IMR-90 (cell line): ENCODE data around the gene GPRC5B. TPM values are rescaled to one million over a fixed set of nuclear protein-coding genes. Genes with fewer than 3 reads are reported as not detected.

ENCODE experiments used
- ATAC-seq: fragments of 200-7000 bp; cut with Tn5 transposase; 2 replicates; pipeline ENCODE4 v1.9.1; 2020; ENCODE audit warnings: low read depth, mild to moderate bottlenecking, moderate library complexity
- BruUV-seq: library from RNA; stranded (reverse); fragments of 400-500 nt; replicated peaks from 2 replicates; lab custom pipeline; 2021; lab: Mats Ljungman, UMichigan
- CTCF ChIA-PET: fragments of 300-600 bp; formaldehyde crosslinking; extraction: SDS; loops from one replicate; lab custom pipeline; 2021; ENCODE audit warnings: antibody characterized with exemption; lab: Yijun Ruan, JAX
- POLR2A ChIA-PET: fragments of 300-600 bp; sonication (Branson Sonifier 250); formaldehyde crosslinking; loops from one replicate; lab custom pipeline; 2022; ENCODE audit warnings: antibody characterized with exemption; ENCODE audit not compliant: unreplicated experiment; lab: Charles Lee
- DNase-seq: peaks from one replicate; pipeline ENCODE4 v3.0.0; 2013
- H2AFZ ChIP-seq: replicated peaks from 2 replicates; pipeline ENCODE3; 2013; ENCODE audit warnings: low read length, mild to moderate bottlenecking; ENCODE audit not compliant: poor library complexity
- H2AK5ac ChIP-seq: 2 replicates; pipeline ENCODE4 v1.6.1; 2013; ENCODE audit warnings: low read depth, low read length, inconsistent platforms
- H2AK9ac ChIP-seq: replicated peaks from 2 replicates; pipeline ENCODE3; 2013; ENCODE audit warnings: mild to moderate bottlenecking, low read depth, low read length, moderate library complexity; ENCODE audit not compliant: poor library complexity
- H2BK120ac ChIP-seq: 2 replicates; pipeline ENCODE4 v1.6.1; 2013; ENCODE audit warnings: low read depth, low read length, inconsistent platforms
- H2BK15ac ChIP-seq: 3 replicates; pipeline ENCODE4 v1.6.1; 2013; ENCODE audit warnings: low read depth, low read length, inconsistent platforms
- H2BK20ac ChIP-seq: 2 replicates; pipeline ENCODE4 v1.6.1; 2013; ENCODE audit warnings: low read depth, mild to moderate bottlenecking, inconsistent platforms, low read length, moderate library complexity
- H2BK5ac ChIP-seq: 2 replicates; pipeline ENCODE4 v1.6.1; 2013; ENCODE audit warnings: mild to moderate bottlenecking, low read depth, low read length, inconsistent platforms; ENCODE audit not compliant: poor library complexity, severe bottlenecking
- H3K14ac ChIP-seq: replicated peaks from 2 replicates; pipeline ENCODE4 v1.6.1; 2013; ENCODE audit warnings: low read depth, low read length, inconsistent platforms
- H3K18ac ChIP-seq: 2 replicates; pipeline ENCODE4 v1.6.1; 2013; ENCODE audit warnings: low read depth, low read length, control low read depth
- H3K23ac ChIP-seq: 2 replicates; pipeline ENCODE4 v1.6.1; 2013; ENCODE audit warnings: low read depth, low read length, inconsistent platforms
- H3K27ac ChIP-seq: 2 replicates; pipeline ENCODE4 v1.5.1; 2013; ENCODE audit warnings: mild to moderate bottlenecking, control low read depth, low read length; ENCODE audit not compliant: insufficient read depth
- H3K27me3 ChIP-seq: 2 replicates; pipeline ENCODE4 v1.6.1; 2013; ENCODE audit warnings: low read length; ENCODE audit not compliant: control insufficient read depth, insufficient read depth
- H3K36me3 ChIP-seq: 2 replicates; pipeline ENCODE4 v1.6.1; 2013; ENCODE audit warnings: low read length, mixed read lengths; ENCODE audit not compliant: control insufficient read depth, insufficient read depth
- H3K4ac ChIP-seq: 2 replicates; pipeline ENCODE4 v1.6.1; 2013; ENCODE audit warnings: low read depth, low read length, inconsistent platforms
- H3K4me1 ChIP-seq: 2 replicates; pipeline ENCODE4 v1.6.1; 2013; ENCODE audit warnings: low read length, mixed read lengths; ENCODE audit not compliant: control insufficient read depth, insufficient read depth
- H3K4me2 ChIP-seq: 2 replicates; pipeline ENCODE4 v1.6.1; 2013; ENCODE audit warnings: low read depth, mild to moderate bottlenecking, control low read depth, low read length, moderate library complexity
- H3K4me3 ChIP-seq: 2 replicates; pipeline ENCODE4 v1.5.1; 2013; ENCODE audit warnings: low read depth, mild to moderate bottlenecking, control low read depth, low read length, moderate library complexity; ENCODE audit not compliant: insufficient read depth
- H3K56ac ChIP-seq: 2 replicates; pipeline ENCODE4 v1.6.1; 2013; ENCODE audit warnings: low read length, inconsistent platforms; ENCODE audit not compliant: insufficient read depth; ENCODE audit errors: extremely low read depth
- H3K79me1 ChIP-seq, 2 experiments: 2 replicates each; pipeline ENCODE4 v1.6.1; 2013; ENCODE audit warnings: low read length in 2 of 2, inconsistent platforms in 1 of 2, low read depth in 1 of 2
- H3K9ac ChIP-seq: 2 replicates; pipeline ENCODE4 v1.6.1; 2013; ENCODE audit warnings: low read depth, low read length, control low read depth
- H3K9me1 ChIP-seq: 2 replicates; pipeline ENCODE4 v1.6.1; 2013; ENCODE audit warnings: low read length, inconsistent platforms; ENCODE audit not compliant: insufficient read depth
- H3K9me3 ChIP-seq: 2 replicates; pipeline ENCODE4 v1.6.1; 2013; ENCODE audit warnings: low read length; ENCODE audit not compliant: control insufficient read depth, insufficient read depth
- H4K20me1 ChIP-seq: 2 replicates; pipeline ENCODE4 v1.6.1; 2013; ENCODE audit warnings: low read length, inconsistent platforms; ENCODE audit not compliant: insufficient read depth
- H4K5ac ChIP-seq: 2 replicates; pipeline ENCODE4 v1.6.1; 2013; ENCODE audit warnings: mild to moderate bottlenecking, low read depth, low read length, control low read depth
- H4K8ac ChIP-seq, 2 experiments: 2 replicates each; pipeline ENCODE4 v1.6.1; 2013; ENCODE audit warnings: low read depth in 2 of 2, low read length in 2 of 2, control low read depth in 1 of 2, inconsistent platforms in 1 of 2
- H4K91ac ChIP-seq: 2 replicates; pipeline ENCODE4 v1.6.1; 2013; ENCODE audit warnings: low read depth, low read length, inconsistent platforms; ENCODE audit not compliant: insufficient read depth
- BHLHE40 ChIP-seq: fragments of 150-350 bp; IDR thresholded peaks from 2 replicates; pipeline ENCODE4 v1.6.1; 2016; ENCODE audit warnings: mild to moderate bottlenecking, low read depth, low read length
- CHD1 ChIP-seq: IDR thresholded peaks from 2 replicates; pipeline ENCODE4 v1.6.1; 2012; ENCODE audit warnings: low read depth, low read length, improper control_type of control experiment
- CTCF ChIP-seq: conservative IDR thresholded peaks from 2 replicates; pipeline ENCODE4 v1.5.1; 2012; ENCODE audit warnings: mild to moderate bottlenecking, low read depth, low read length, improper control_type of control experiment
- ELK1 ChIP-seq: fragments of 150-350 bp; IDR thresholded peaks from 2 replicates; pipeline ENCODE4 v1.6.1; 2016; ENCODE audit warnings: low read depth, mild to moderate bottlenecking, low read length, moderate library complexity, borderline replicate concordance
- MAFK ChIP-seq: IDR thresholded peaks from 2 replicates; pipeline ENCODE4 v1.6.1; 2012; ENCODE audit warnings: low read depth, low read length, improper control_type of control experiment
- MAZ ChIP-seq: IDR thresholded peaks from 2 replicates; pipeline ENCODE4 v1.6.1; 2012; ENCODE audit warnings: low read depth, mild to moderate bottlenecking, low read length, improper control_type of control experiment, moderate library complexity, borderline replicate concordance
- MXI1 ChIP-seq: IDR thresholded peaks from 2 replicates; pipeline ENCODE4 v1.6.1; 2012; ENCODE audit warnings: low read depth, mild to moderate bottlenecking, low read length, moderate library complexity, borderline replicate concordance
- NFE2L2 ChIP-seq: fragments of 150-350 bp; IDR thresholded peaks from 2 replicates; pipeline ENCODE4 v1.6.1; 2016; ENCODE audit warnings: low read depth, mild to moderate bottlenecking, low read length
- RCOR1 ChIP-seq: IDR thresholded peaks from 2 replicates; pipeline ENCODE4 v1.6.1; 2012; ENCODE audit warnings: mild to moderate bottlenecking, low read length, improper control_type of control experiment; ENCODE audit not compliant: insufficient replicate concordance
- RFX5 ChIP-seq: IDR thresholded peaks from 2 replicates; pipeline ENCODE4 v1.8.0; 2012; ENCODE audit warnings: low read depth, mild to moderate bottlenecking, low read length, moderate library complexity
- USF2 ChIP-seq: fragments of 150-350 bp; IDR thresholded peaks from 2 replicates; pipeline ENCODE4 v1.6.1; 2017; ENCODE audit warnings: mild to moderate bottlenecking, antibody characterized with exemption, low read length, low read depth
- WGBS, 2 experiments: methylation state at CpG; one replicate each; pipeline versions ENCODE4 v1.1.5 to v1.1.7; 2013; ENCODE audit warnings: missing lambda C conversion rate in 2 of 2; ENCODE audit not compliant: insufficient read length in 1 of 2; ENCODE audit errors: extremely low coverage in 2 of 2; 5-methylcytosine and 5-hydroxymethylcytosine counted together
- dilution Hi-C: fragments of 300-500 bp; cut with HindIII; formaldehyde crosslinking; loops from one replicate; pipeline ENCODE4 v1.14.3; 2018; ENCODE audit warnings: low sequenced_read_pairs; ENCODE audit not compliant: unreplicated experiment
- in situ Hi-C: fragments of 300-500 bp; cut with MboI; formaldehyde crosslinking; loops from 3 replicates; pipeline ENCODE4 v1.14.3; 2019; ENCODE audit warnings: low sequenced_read_pairs, inconsistent platforms, mixed read lengths
- intact Hi-C: fragments of 100-400 bp; cut with micrococcal nuclease; formaldehyde crosslinking; loops from 2 replicates; pipeline ENCODE4 v1.10.0; 2022
- polyA plus RNA-seq, 3 experiments: library from polyadenylated mRNA; depleted of rRNA; stranded (reverse); fragments of >200 nt; gene quantifications; 2 replicates each; pipeline ENCODE4 v1.2.3, GENCODE V29; 2012; ENCODE audit warnings: low replicate concordance in 1 of 3
- total RNA-seq: library from RNA; depleted of rRNA; stranded (reverse); fragments of >200 nt; gene quantifications from 2 replicates; pipeline ENCODE4 v1.2.3, GENCODE V29; 2012

The GPRC5B gene
- total and polyA plus RNA-seq, 2 of the 4 experiments (the other 2 are of a cell fraction): 2.5 to 8.5 TPM

GRCh38 chr16:19894586-19894985, 9.9 kb upstream of the GPRC5B start:
- no peak overlapping the region for H2BK15ac ChIP-seq
- no peak overlapping the region for H3K56ac ChIP-seq
- no peak overlapping the region for H4K91ac ChIP-seq
- intact Hi-C loops (no loop called here), dilution Hi-C loops (loop anchor here (25.0 kb wide), 1 partner anchor 282 kb away; no protein-coding TSS in a partner anchor), in situ Hi-C loops (loop anchor here (25.0 kb wide), 1 partner anchor 782 kb away; the partner anchor contains the start of gene ITPRIPL2)
- H2AK9ac ChIP-seq: no peak overlapping the region
- no peaks in the 10 kb centered on the region for H3K9me1 ChIP-seq
- no peak overlapping the region for H2BK20ac ChIP-seq
- peaks cover 2% of the 10 kb centered on the region for H3K9me3 ChIP-seq
- WGBS, 2 experiments: 40% methylated on average over 2 of the region's 7 CpGs; no CpG with 5 or more reads in 1 of the 2 experiments
- H3K27ac ChIP-seq: no peak overlapping the region
- no peak overlapping the region for H3K9ac ChIP-seq
- H3K36me3 ChIP-seq: no peaks in the 10 kb centered on the region
- no peak overlapping the region for H3K23ac ChIP-seq
- H3K4me3 ChIP-seq: no peak overlapping the region
- ChIA-PET CTCF (no interaction called here), POLR2A (no interaction called here)
- no peaks in the 10 kb centered on the region for H3K79me1 ChIP-seq
- no peak overlapping the region for H3K18ac ChIP-seq
- DNase-seq (no peak), ATAC-seq (no peak)
- H3K4me1 ChIP-seq: no peaks in the 10 kb centered on the region
- no peak overlapping the region for H3K14ac ChIP-seq
- H2AFZ ChIP-seq: no peak overlapping the region
- no peak overlapping the region for H3K4ac ChIP-seq
- TF ChIP-seq NFE2L2 (no peak), RFX5 (no peak), MXI1 (no peak), ELK1 (no peak), MAFK (no peak), USF2 (no peak), CTCF (no peak), RCOR1 (no peak), MAZ (no peak), BHLHE40 (no peak), CHD1 (no peak)
- H4K8ac ChIP-seq: no peak overlapping the region
- no TSS peak for BruUV-seq
- no peak overlapping the region for H2BK5ac ChIP-seq
- no peak overlapping the region for H2AK5ac ChIP-seq
- no peak overlapping the region for H3K4me2 ChIP-seq
- H4K5ac ChIP-seq: no peak overlapping the region
- peaks cover 6% of the 10 kb centered on the region for H3K27me3 ChIP-seq
- no peak overlapping the region for H2BK120ac ChIP-seq
- no peaks in the 10 kb centered on the region for H4K20me1 ChIP-seq
